GM21619 (cell line): ENCODE data around the gene KRTAP5-4.
A peak's percentile ranks its signal among the peaks of the same experiment; 100 is the strongest.

Experiments
- ATAC-seq: cut with Tn5 transposase; IDR thresholded peaks from one replicate; pipeline ENCODE4 v1.9.1; 2021; ENCODE audit not compliant: unreplicated experiment

KRTAP5-4 gene

GRCh38 chr11:1573903-1574237, 48.1 kb downstream of the KRTAP5-4 start:
- no peak for ATAC-seq

- ATAC-seq, result no peak
Measured at GRCh38 chr11:1573077-1573902, 48.6 kb downstream of the KRTAP5-4 start.

- ATAC-seq, result peak; percentile 46
Measured at GRCh38 chr11:1572197-1573076, 49.5 kb downstream of the KRTAP5-4 start, which contains the start of gene DUSP8. Gene DUSP8, minus strand, starts transcription at chr11:1572271. Its CDS starts 6,445 bp downstream, at chr11:1565826.

GRCh38 chr11:1571760-1572196, 50.2 kb downstream of the KRTAP5-4 start:
- no peak for ATAC-seq
